Epithelial cell of proximal tubule (primary cell): ENCODE data around the gene AGO4. TPM values are rescaled to one million over a fixed set of nuclear protein-coding genes. Genes with fewer than 3 reads are reported as not detected.
A peak's percentile ranks its signal among the peaks of the same experiment; 100 is the strongest.

Experiments
- DNase-seq: peaks from one replicate; pipeline ENCODE4 v3.0.0-alpha.2; 2011; ENCODE audit warnings: low read depth
- H3K4me3 ChIP-seq: 2 replicates; pipeline ENCODE4 v1.5.1; 2011; ENCODE audit warnings: low read depth, mild to moderate bottlenecking, low read length
- total RNA-seq: library from RNA; depleted of rRNA; stranded (reverse); fragments of >200 nt; gene quantifications from 2 replicates; pipeline ENCODE4 v1.2.3, GENCODE V29; 2015
- TF ChIP-seq, protein P1 (sequence below): conservative IDR thresholded peaks from 2 replicates; pipeline ENCODE4 v1.5.1; 2012; ENCODE audit warnings: low read depth, mild to moderate bottlenecking, low read length

The AGO4 gene
- total RNA-seq, 1 donor from 2014 or later: 5.9 TPM

DNA sequence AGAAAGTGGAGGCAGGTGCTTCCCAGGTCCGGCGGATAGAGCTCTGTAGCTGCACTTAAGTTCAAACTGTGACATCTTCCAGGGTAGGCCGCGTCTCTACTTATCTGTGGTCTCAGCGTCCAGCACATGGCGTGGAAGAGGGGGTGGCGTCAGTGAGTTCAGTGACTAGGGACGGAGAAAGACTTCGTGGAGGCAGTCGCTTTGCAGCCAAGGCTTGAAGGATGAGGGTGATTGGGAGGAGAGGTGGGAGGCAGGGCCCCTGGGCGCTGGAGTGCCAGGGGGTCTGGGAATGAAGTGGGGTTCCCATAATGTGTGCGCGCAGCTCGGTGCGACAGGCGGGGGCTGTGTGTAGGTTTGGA is 74.7 kb downstream of the AGO4 start:
- DNase-seq: no peak
- peak overlapping the region; percentile 100 for H3K4me3 ChIP-seq
- TF ChIP-seq, protein P1, sequence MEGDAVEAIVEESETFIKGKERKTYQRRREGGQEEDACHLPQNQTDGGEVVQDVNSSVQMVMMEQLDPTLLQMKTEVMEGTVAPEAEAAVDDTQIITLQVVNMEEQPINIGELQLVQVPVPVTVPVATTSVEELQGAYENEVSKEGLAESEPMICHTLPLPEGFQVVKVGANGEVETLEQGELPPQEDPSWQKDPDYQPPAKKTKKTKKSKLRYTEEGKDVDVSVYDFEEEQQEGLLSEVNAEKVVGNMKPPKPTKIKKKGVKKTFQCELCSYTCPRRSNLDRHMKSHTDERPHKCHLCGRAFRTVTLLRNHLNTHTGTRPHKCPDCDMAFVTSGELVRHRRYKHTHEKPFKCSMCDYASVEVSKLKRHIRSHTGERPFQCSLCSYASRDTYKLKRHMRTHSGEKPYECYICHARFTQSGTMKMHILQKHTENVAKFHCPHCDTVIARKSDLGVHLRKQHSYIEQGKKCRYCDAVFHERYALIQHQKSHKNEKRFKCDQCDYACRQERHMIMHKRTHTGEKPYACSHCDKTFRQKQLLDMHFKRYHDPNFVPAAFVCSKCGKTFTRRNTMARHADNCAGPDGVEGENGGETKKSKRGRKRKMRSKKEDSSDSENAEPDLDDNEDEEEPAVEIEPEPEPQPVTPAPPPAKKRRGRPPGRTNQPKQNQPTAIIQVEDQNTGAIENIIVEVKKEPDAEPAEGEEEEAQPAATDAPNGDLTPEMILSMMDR: no peak

DNA sequence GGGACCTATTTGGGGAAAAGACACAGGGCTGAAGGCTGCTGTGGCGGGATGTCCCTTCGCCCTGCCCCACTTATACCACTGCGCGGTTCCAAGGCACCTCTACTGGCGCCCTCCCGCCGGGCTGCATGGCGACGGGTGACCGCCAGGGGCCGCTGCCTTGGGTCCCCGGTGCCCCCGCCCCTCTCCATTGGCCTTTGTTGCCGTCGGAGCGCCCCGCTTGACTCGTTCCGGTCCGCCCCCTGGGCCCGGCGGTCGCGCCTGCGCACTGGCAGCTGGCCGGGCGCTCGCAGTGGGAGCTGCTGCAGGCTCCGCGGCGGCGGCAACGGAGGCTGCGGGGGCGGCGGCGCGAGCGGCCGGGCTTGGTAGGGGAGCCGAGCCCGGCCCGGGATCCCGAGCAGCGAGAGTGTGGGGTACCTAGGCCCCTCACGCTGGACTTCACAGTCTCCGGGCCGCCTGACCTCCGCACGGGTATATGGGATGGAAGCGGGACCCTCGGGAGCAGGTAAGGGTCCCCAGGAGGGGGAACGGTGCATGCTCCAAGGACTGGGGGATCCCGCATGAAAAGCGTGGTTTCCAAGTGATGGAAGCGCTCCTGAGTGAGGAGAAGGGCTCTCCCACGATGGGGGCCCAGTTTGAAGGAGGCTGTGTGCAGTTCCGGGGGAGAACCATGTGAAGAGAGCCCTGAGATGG is 75.3 kb downstream of the AGO4 start, which contains the start of gene AGO1:
Gene AGO1 (plus strand): TSS at position 265 of the 690 bp plus-strand sequence. CDS start 213 bp downstream, at position 478.
- peak; percentile 13 for DNase-seq
- H3K4me3 ChIP-seq: peak within 1 kb of the TSS; percentile 100
- TF ChIP-seq, protein P1: peak; percentile 71

DNA sequence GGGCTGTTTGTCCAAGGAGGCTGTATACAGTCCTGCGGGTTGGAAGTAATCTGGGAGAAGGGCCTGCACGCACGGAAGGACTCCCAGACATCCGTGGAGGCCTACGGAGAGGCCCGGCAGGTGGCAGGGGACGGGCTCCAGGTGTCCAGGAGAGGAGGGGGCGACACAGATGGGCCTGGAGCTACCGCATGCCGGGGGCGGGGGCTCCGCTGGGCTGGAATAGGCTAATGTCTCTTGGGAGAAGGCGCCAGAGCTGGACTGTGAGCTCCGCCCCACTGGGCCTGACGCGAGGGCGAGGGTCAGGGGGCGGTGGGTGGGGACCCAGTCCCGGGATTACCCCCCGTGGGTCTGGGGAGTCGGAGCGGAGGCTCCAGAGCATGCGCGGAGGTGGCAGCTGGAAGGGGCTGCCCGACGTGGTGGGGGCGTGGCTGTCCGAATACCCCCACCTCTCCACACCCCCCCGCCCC is 75.9 kb downstream of the AGO4 start:
- DNase-seq: no peak
- TF ChIP-seq, protein P1: no peak
- H3K4me3 ChIP-seq: peak overlapping the region; percentile 100

DNA sequence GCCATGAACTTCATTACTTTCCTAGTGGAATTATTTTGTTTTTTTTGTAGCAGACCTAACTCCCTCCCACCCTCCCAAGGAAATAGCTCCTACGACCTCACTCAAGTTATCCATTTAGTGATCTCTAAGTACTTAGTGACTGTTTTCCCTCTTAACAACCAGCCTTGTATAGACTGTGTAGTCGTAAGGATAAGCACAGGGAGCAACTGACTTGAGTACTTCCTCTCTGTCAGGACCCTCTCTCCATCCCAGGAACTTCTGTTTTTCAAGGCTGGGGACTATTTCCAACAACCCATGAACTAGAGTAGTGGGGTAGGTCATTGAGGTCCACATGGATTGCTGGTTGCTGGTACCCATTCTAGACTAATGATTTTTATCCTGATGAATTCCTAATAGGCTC is 77.1 kb downstream of the AGO4 start:
- TF ChIP-seq, protein P1: no peak
- no peak overlapping the region for H3K4me3 ChIP-seq
- DNase-seq: no peak

GRCh38 chr1:35885961-35886558 is 78.2 kb downstream of the AGO4 start:
- no peak overlapping the region for H3K4me3 ChIP-seq
- TF ChIP-seq, protein P1: no peak
- no peak for DNase-seq

DNA sequence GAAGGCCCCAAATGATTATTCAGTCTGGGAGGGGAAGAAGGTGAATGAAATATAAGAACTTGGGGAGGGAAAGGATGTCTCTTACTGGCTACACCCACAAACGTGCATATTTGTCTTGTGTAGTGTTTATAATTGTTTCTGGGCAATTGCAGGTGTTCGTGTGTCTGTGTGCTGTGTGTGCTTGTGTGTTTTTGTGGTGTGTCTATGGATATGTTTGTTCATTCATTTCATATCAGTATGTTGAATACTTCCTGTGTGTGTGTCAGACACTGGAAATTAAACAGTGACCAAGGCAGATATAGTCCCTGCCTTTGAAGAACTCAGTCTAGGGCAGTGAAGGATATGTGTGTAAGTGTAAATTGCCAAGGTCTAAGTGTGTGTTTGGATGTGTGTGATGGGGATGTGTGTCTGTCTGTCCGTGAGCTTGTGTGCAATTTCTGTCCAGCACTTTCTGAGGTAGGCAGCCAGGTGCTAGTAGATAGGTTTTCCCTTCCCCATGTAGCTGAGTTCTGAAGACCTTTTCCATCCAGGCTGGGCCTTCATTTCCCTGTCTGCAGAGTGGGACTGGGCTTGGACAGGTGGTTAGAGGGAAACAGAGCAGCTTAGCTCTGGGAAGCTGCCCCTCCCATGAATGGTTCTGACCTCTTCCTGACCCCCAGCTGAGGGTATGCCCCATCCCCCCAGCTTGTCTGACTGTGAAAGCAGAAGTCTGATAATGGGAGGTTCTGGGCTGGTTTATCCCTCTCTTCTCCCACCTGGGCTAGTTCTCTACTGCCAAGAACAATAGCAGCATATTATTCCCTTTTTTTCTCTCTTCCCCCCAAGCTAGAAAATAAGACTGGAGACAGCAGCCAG is 79.0 kb downstream of the AGO4 start:
- TF ChIP-seq, protein P1: no peak
- DNase-seq: no peak
- no peak overlapping the region for H3K4me3 ChIP-seq
